Mononuclear cell (primary cell): ENCODE measurements around the gene PSMA3. TPM values are rescaled to one million over a fixed set of nuclear protein-coding genes. Genes with fewer than 3 reads are reported as not detected.

ENCODE experiments used
- H3K27me3 ChIP-seq: 2 replicates; pipeline ENCODE4 v1.6.0; 2011; ENCODE audit warnings: low read length, control low read depth; ENCODE audit not compliant: insufficient read depth
- H3K4me1 ChIP-seq: 2 replicates; pipeline ENCODE4 v1.5.1; 2011; ENCODE audit warnings: mild to moderate bottlenecking, low read length, control low read depth; ENCODE audit not compliant: insufficient read depth
- H3K4me3 ChIP-seq: 2 replicates; pipeline ENCODE4 v1.5.1; 2011; ENCODE audit warnings: mild to moderate bottlenecking, low read length, moderate library complexity
- H3K9me3 ChIP-seq: 2 replicates; pipeline ENCODE4 v1.5.1; 2011; ENCODE audit warnings: low read depth, mild to moderate bottlenecking, control low read depth, low read length
- total RNA-seq: library from RNA; depleted of rRNA; stranded (reverse); fragments of >200 nt; gene quantifications from one replicate; pipeline ENCODE4 v1.2.3, GENCODE V29; 2012

The PSMA3 gene
- 70.7 TPM for total RNA-seq

GRCh38 chr14:58244556-58245387 lies at the start of gene PSMA3:
TSS of gene PSMA3 (plus strand) at chr14:58244843. CDS start at chr14:58244921, 78 bp downstream.
- H3K27me3 ChIP-seq: no peaks in the 10 kb centered on the region
- H3K4me1 ChIP-seq: peaks cover 14% of the 10 kb centered on the region
- H3K9me3 ChIP-seq: no peaks in the 10 kb centered on the region
- H3K4me3 ChIP-seq: peak within 1 kb of the TSS; percentile 100

GRCh38 chr14:58196198-58196597 lies 48.4 kb upstream of the PSMA3 start:
- H3K9me3 ChIP-seq: no peaks in the 10 kb centered on the region
- peaks cover 2% of the 10 kb centered on the region for H3K27me3 ChIP-seq
- no peak overlapping the region for H3K4me3 ChIP-seq
- peaks cover 17% of the 10 kb centered on the region for H3K4me1 ChIP-seq

GRCh38 chr14:58198086-58198485 lies 46.6 kb upstream of the PSMA3 start:
- Histone ChIP-seq H3K4me1 (peaks cover 24% of the 10 kb centered on the region), H3K4me3 (no peak overlapping the region), H3K9me3 (no peaks in the 10 kb centered on the region), H3K27me3 (no peaks in the 10 kb centered on the region)

- peaks cover 24% of the 10 kb centered on the region for H3K4me1 ChIP-seq
- peak within 1 kb of the TSS; percentile 88 for H3K4me3 ChIP-seq
- no peaks in the 10 kb centered on the region for H3K27me3 ChIP-seq
- H3K9me3 ChIP-seq: no peaks in the 10 kb centered on the region
These were observed 44.7 kb upstream of the PSMA3 start, which contains the start of gene ACTR10 for GRCh38 chr14:58199726-58200479. TSS of gene ACTR10 (plus strand) at chr14:58200149. CDS start at chr14:58200218, 69 bp downstream.

GRCh38 chr14:58200480-58200841 lies 44.2 kb upstream of the PSMA3 start:
- Histone ChIP-seq H3K9me3 (no peaks in the 10 kb centered on the region), H3K27me3 (no peaks in the 10 kb centered on the region), H3K4me1 (peaks cover 24% of the 10 kb centered on the region), H3K4me3 (peak overlapping the region; percentile 88)

GRCh38 chr14:58200846-58201245 lies 43.8 kb upstream of the PSMA3 start:
- Histone ChIP-seq H3K4me1 (peaks cover 24% of the 10 kb centered on the region), H3K27me3 (no peaks in the 10 kb centered on the region), H3K9me3 (no peaks in the 10 kb centered on the region), H3K4me3 (peak overlapping the region; percentile 88)

DNA sequence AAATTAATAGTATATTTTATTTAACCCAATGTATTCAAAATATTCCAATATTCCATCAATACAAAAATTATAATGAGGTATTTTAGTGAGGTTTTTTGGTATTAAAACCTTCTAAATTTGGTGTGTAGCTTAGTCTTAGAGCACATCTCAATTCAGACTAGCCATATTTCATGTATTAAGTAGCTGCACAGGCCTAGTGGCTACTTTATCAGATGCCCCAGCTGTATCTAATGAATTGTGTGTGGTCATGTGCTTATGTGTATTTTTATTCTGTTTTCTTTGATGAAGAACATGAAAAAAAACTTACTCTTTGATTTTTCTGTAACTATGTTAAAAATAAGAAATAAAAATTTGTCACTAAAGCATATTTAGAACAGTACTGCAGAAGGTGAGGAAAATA lies 31.5 kb upstream of the PSMA3 start:
- Histone ChIP-seq H3K4me1 (no peaks in the 10 kb centered on the region), H3K9me3 (no peaks in the 10 kb centered on the region), H3K27me3 (no peaks in the 10 kb centered on the region), H3K4me3 (no peak overlapping the region)

DNA sequence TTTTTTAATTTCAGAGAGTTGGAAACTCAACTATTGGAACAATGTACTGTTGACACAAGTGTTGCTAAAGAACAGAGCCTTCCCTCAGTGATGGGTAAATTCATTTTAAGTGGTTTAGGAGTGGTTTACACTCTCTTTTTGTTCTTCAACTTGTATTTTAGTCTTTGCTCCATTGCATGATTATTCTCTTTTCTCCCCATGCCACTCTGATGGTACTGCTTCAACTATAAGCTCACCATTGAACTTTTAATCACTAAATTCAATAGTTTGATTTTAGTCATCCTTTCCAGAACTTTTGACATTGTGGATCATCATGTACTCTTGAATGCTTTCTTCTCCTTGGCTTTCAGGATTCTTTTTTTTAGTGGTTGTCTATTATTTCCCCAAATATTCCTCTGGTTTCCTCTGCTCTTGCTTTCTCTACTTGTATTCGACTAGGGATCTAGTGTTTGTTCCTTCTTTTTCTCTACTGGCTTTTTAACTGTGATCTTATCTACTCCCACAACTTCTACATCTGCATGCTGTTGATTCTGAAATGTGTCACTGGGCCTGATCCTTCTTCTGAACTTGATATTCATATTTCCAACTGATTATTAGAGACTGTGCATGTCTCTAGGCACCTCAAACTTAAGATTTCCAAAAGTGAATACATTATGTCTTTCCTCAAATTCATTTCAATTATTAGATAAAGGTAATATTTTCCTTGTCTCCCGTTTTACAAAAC lies 29.3 kb upstream of the PSMA3 start:
- Histone ChIP-seq H3K4me3 (no peak overlapping the region), H3K9me3 (no peaks in the 10 kb centered on the region), H3K4me1 (no peaks in the 10 kb centered on the region), H3K27me3 (no peaks in the 10 kb centered on the region)

DNA sequence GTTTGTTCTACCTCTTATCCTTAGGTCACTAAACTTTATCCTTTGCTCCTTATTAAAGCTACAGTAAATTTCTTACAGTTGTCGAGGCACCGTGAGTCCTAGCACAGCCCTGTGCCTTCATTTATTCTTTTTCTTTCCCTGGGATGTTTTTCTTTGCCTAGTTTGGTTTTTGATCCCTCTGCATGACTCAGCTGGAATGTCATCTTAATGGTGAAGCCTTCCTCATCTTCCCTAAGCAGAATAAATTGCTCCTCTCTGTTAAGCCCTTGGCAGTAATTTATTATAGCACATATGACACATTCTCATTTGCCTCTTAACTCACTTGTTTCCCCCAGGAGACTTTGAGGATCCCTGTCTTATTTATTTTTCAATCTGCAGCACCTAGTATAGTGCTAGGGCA lies 28.1 kb upstream of the PSMA3 start:
- Histone ChIP-seq H3K4me3 (no peak overlapping the region), H3K27me3 (no peaks in the 10 kb centered on the region), H3K4me1 (no peaks in the 10 kb centered on the region), H3K9me3 (no peaks in the 10 kb centered on the region)

DNA sequence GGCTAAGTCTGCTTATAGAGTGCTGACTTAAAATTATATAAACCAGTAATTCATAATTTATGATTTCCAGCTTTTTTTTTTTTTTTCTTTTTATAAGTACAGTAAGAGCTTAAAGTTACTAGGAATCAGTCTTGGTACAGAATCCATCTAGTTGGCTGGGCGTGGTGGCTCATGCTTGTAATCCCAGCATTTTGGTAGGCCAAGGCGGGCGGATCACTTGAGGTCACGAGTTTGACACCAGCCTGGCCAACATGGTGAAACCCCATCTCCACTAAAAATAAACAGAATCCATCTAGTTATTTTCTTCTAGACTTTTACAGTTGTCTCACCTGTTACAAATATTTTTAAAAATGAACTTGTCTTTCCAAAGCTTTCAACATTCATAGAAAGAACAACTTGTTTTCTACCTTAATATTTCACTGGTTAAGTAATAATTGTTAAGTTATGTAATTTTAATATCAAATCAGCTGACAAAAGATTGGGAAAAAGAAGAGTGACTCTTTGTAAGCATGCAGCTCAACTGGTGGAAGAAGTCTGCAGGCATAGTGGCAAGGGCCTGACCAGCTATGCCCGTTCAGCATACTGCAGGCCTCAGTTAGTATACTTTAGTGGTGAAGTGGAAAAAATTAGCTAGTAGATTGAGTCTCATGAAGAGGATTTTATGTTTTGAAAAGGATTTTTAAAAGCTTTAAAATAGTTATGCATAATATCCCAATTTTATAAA lies 17.4 kb upstream of the PSMA3 start:
- Histone ChIP-seq H3K4me1 (no peaks in the 10 kb centered on the region), H3K27me3 (no peaks in the 10 kb centered on the region), H3K9me3 (no peaks in the 10 kb centered on the region), H3K4me3 (no peak overlapping the region)

DNA sequence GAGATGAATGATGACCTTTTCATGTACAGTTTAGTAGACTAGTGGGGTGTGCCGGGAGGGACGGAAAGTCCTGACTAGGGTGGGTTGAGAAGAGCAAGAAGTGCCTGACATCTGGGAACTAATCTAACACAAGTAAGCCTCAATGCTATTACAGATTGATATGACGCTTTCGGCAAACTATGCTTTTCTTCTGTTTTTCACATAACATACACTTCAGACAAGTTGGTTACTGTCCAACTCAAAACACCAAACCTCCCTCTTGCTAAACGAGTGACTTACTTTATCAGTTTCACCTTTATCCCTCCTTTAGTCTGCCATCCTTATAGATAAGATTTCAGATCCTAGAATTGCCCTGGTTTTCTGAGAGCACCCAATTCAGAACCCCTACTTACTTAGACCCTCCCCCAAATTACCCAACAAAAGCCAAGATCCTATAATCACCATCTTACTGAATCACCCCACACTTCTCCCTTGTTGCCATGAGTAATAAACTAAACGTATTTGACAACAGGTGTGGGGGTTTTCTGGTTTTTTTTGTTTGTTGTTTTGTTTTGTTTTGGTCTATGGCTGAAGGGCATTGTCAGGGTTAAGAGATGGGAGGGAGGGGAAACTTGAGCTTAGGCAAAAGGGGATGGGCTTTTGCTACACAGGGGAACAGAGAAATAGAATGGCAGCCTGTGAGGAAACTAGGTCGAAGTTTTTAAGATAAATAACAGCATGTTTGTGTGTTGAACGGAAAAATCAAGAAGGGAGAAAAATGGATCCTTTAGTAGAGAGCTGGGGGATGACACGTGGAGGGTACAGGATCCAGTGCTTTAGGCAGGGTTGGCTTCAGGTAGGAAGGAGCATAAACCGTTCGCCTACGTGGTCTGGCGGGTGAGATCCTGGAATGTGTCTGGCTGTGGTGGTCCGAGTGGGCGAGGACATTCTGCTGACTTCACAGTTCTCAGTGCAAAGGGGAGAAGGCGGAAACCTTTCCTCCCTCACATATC lies 6.1 kb upstream of the PSMA3 start:
- Histone ChIP-seq H3K27me3 (no peaks in the 10 kb centered on the region), H3K9me3 (no peaks in the 10 kb centered on the region), H3K4me1 (peaks cover 8% of the 10 kb centered on the region), H3K4me3 (peak overlapping the region; percentile 70)

DNA sequence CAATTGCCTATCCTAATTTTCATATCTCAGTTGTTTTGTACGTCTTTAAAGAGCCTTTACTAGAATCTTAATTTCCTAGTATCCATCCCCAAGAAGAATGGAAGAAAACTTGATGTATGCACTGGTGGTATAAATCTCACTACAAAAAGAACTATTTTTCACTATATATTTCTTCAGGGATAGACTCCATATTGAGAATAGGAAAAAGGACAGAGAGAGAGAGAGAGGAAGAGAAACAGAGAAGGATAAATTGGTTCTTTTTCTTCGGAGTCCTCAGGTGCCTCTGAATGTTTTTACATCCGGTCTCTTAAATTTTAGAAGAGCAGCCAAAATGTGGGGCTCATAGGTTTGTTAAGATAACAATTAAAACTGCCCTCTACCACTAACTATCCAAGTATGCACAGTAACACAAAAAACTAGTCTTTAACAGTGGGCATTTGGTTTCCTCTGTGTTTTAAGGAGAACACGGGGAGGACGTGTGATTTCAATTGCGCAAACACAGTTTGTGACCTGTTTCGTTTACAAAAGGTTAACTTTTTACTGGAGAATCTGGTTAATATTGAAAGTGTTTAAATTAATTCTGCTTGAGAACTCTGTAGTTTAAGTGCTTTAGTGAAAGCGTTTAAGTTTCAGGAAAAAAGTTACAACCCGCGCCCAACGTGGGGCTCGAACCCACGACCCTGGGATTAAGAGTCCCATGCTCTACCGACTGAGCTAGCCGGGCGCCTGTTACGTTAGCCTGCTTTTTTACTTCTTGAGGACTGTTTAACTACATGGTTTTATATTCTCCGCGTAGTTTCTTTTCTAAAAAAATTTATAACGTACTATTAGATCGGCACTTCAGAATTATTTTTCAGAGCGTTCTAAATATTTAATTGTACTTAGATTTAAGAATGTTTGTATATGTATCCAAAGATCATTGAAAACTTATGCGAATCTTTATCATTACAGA lies 5.1 kb upstream of the PSMA3 start:
- H3K4me3 ChIP-seq: peak overlapping the region; percentile 70
- no peaks in the 10 kb centered on the region for H3K9me3 ChIP-seq

More for the DNA sequence above, 5.1 kb upstream of the PSMA3 start:
- H3K27me3 ChIP-seq: no peaks in the 10 kb centered on the region
- H3K4me1 ChIP-seq: peaks cover 9% of the 10 kb centered on the region
